HCT116 (cell line): Measurements from ENCODE around the gene ZNF451. TPM values are rescaled to one million over a fixed set of nuclear protein-coding genes. Genes with fewer than 3 reads are reported as not detected.

Experiments
- ATAC-seq: fragments of 200-7000 bp; cut with Tn5 transposase; 2 replicates; pipeline ENCODE4 v1.9.1; 2020; ENCODE audit warnings: mild to moderate bottlenecking, moderate library complexity
- BruUV-seq: library from RNA; stranded (reverse); fragments of 400-500 nt; replicated peaks from 2 replicates; lab custom pipeline; 2021; lab: Mats Ljungman, UMichigan
- CTCF ChIA-PET: fragments of 300-600 bp; sonication (Branson Sonifier 250); formaldehyde crosslinking; loops from one replicate; lab custom pipeline; 2021; ENCODE audit warnings: antibody characterized with exemption; lab: Charles Lee
- POLR2A ChIA-PET: fragments of 300-600, 350-600 bp; sonication (Branson Sonifier 250); formaldehyde crosslinking; loops from one replicate; lab custom pipeline; 2021; ENCODE audit warnings: antibody characterized with exemption; lab: Charles Lee
- RAD21 ChIA-PET, 2 experiments: fragments of 300-600 bp; sonication (Branson Sonifier 250); formaldehyde crosslinking; loops; one replicate each; lab custom pipeline; 2023; ENCODE audit warnings: low total read pairs in 2 of 2; ENCODE audit not compliant: uncharacterized antibody in 2 of 2, unreplicated experiment in 2 of 2, low non-redundant PET in 1 of 2; lab: Charles Lee
- DNase-seq: peaks from one replicate; pipeline ENCODE4 v3.0.0-alpha.2; 2010; ENCODE audit warnings: low read depth, low spot score
- H2AFZ ChIP-seq: fragments of 200-600 bp; shearing (Covaris generic), sonication (generic); 2 replicates; pipeline ENCODE4 v1.6.1; 2017; ENCODE audit warnings: low read depth, mixed run types, mixed read lengths, antibody characterized with exemption, low read length; ENCODE audit not compliant: poor library complexity, severe bottlenecking
- H3K27ac ChIP-seq: 2 replicates; pipeline ENCODE4 v1.5.1; 2012; ENCODE audit warnings: low read depth, low read length
- H3K27me3 ChIP-seq: fragments of 200-600 bp; sonication (generic); 2 replicates; pipeline ENCODE4 v1.6.1; 2016; ENCODE audit warnings: mixed run types, low read length, mixed read lengths; ENCODE audit not compliant: insufficient read depth
- H3K36me3 ChIP-seq, 2 experiments: fragments of 200-500 bp in 1 of 2; fragments of 200-600 bp in 1 of 2; sonication (Bioruptor generic) in 1 of 2; sonication (generic) in 1 of 2; 2 replicates each; pipeline versions ENCODE4 v1.5.1 to v1.6.1; 2014 to 2016; ENCODE audit warnings: low read length in 2 of 2, inconsistent platforms in 1 of 2, mixed read lengths in 1 of 2, mixed run types in 1 of 2; ENCODE audit not compliant: insufficient read depth in 2 of 2, control insufficient read depth in 1 of 2
- H3K4me1 ChIP-seq, 2 experiments: fragments of 200-600 bp in 1 of 2; sonication (generic) in 1 of 2; 2 replicates each; pipeline versions ENCODE4 v1.5.1 to v1.6.1; 2012 to 2017; ENCODE audit warnings: low read length in 2 of 2, inconsistent platforms in 1 of 2, mild to moderate bottlenecking in 1 of 2, mixed read lengths in 1 of 2, mixed run types in 1 of 2, moderate library complexity in 1 of 2; ENCODE audit not compliant: insufficient read depth in 2 of 2, control insufficient read depth in 1 of 2
- H3K4me2 ChIP-seq: fragments of 200-600 bp; sonication (generic); 2 replicates; pipeline ENCODE4 v1.6.1; 2017; ENCODE audit warnings: mixed run types, low read length, mixed read lengths
- H3K4me3 ChIP-seq, 2 experiments: fragments of 200-600 bp in 1 of 2; sonication (generic) in 1 of 2; replicated peaks in 1 of 2; 2 replicates each; pipeline ENCODE4 v1.5.1; 2011 to 2016; ENCODE audit warnings: low read length in 2 of 2, control low read depth in 1 of 2, low read depth in 1 of 2, mild to moderate bottlenecking in 1 of 2, mixed read lengths in 1 of 2, mixed run types in 1 of 2
- H3K79me2 ChIP-seq: fragments of 200-600 bp; sonication (generic); 2 replicates; pipeline ENCODE4 v1.6.1; 2017; ENCODE audit warnings: mild to moderate bottlenecking, mixed run types, low read length, moderate library complexity, mixed read lengths; ENCODE audit not compliant: insufficient read depth
- H3K9ac ChIP-seq: fragments of 200-600 bp; sonication (generic); 2 replicates; pipeline ENCODE4 v1.6.1; 2016; ENCODE audit warnings: low read length, mixed read lengths
- H3K9me2 ChIP-seq: fragments of 200-600 bp; sonication (generic), shearing (Covaris generic); 2 replicates; pipeline ENCODE4 v1.6.1; 2017; ENCODE audit warnings: mixed run types, mild to moderate bottlenecking, moderate library complexity; ENCODE audit not compliant: insufficient read depth
- H3K9me3 ChIP-seq, 2 experiments: fragments of 200-500 bp in 1 of 2; fragments of 200-600 bp in 1 of 2; sonication (Bioruptor generic) in 1 of 2; sonication (generic) in 1 of 2; 2 replicates each; pipeline ENCODE4 v1.6.1; 2014 to 2017; ENCODE audit warnings: low read length in 2 of 2, mixed read lengths in 2 of 2, inconsistent platforms in 1 of 2, low read depth in 1 of 2, mild to moderate bottlenecking in 1 of 2, mixed run types in 1 of 2, moderate library complexity in 1 of 2; ENCODE audit not compliant: control insufficient read depth in 1 of 2, insufficient read depth in 1 of 2
- H4K20me1 ChIP-seq: fragments of 200-600 bp; sonication (generic), shearing (Covaris generic); 2 replicates; pipeline ENCODE4 v1.6.1; 2017; ENCODE audit warnings: mixed run types, mild to moderate bottlenecking, moderate library complexity; ENCODE audit not compliant: insufficient read depth
- ATF3 ChIP-seq: IDR thresholded peaks from 2 replicates; pipeline ENCODE4 v1.6.1; 2012
- CBX3 ChIP-seq: IDR thresholded peaks from 2 replicates; pipeline ENCODE4 v1.6.1; 2012; ENCODE audit warnings: low read depth
- CTCF ChIP-seq, 3 experiments: fragments of 200-600 bp in 1 of 3; sonication (generic) in 1 of 3; IDR thresholded peaks in 2 of 3; conservative IDR thresholded peaks in 1 of 3; 2 replicates each; pipeline ENCODE4 v1.5.1; 2012 to 2017; ENCODE audit warnings: low read depth in 2 of 3, low read length in 2 of 3, antibody characterized with exemption in 1 of 3, borderline replicate concordance in 1 of 3, control low read depth in 1 of 3, mild to moderate bottlenecking in 1 of 3, mixed read lengths in 1 of 3, mixed run types in 1 of 3, moderate library complexity in 1 of 3; ENCODE audit not compliant: insufficient read depth in 1 of 3
- EGR1 ChIP-seq: IDR thresholded peaks from 2 replicates; pipeline ENCODE4 v1.6.1; 2012; ENCODE audit warnings: low read depth
- ELF1 ChIP-seq: IDR thresholded peaks from 2 replicates; pipeline ENCODE4 v1.6.1; 2012; ENCODE audit warnings: low read depth, borderline replicate concordance
- EZH2phosphoT487 ChIP-seq: fragments of 200-600 bp; IDR thresholded peaks from 2 replicates; pipeline ENCODE4 v1.6.1; 2018; ENCODE audit warnings: antibody characterized with exemption, borderline replicate concordance
- FOSL1 ChIP-seq: IDR thresholded peaks from 2 replicates; pipeline ENCODE4 v1.6.1; 2012; ENCODE audit warnings: low read depth
- JUND ChIP-seq: IDR thresholded peaks from 2 replicates; pipeline ENCODE4 v1.6.1; 2012
- MAX ChIP-seq: IDR thresholded peaks from 2 replicates; pipeline ENCODE4 v1.6.1; 2012
- POLR2A ChIP-seq: IDR thresholded peaks from 2 replicates; pipeline ENCODE4 v1.7.0; 2011; ENCODE audit warnings: borderline replicate concordance; ENCODE audit not compliant: insufficient read depth, insufficient read length; ENCODE audit errors: extremely low read depth
- RAD21 ChIP-seq: IDR thresholded peaks from 2 replicates; pipeline ENCODE4 v1.6.1; 2012; ENCODE audit warnings: low read depth, mild to moderate bottlenecking
- REST ChIP-seq: IDR thresholded peaks from 2 replicates; pipeline ENCODE4 v1.6.1; 2012; ENCODE audit warnings: low read depth
- SIN3A ChIP-seq: IDR thresholded peaks from 2 replicates; pipeline ENCODE4 v1.6.1; 2012; ENCODE audit warnings: low read depth
- SP1 ChIP-seq: IDR thresholded peaks from 2 replicates; pipeline ENCODE4 v1.6.1; 2012; ENCODE audit warnings: low read depth
- SRF ChIP-seq: IDR thresholded peaks from 2 replicates; pipeline ENCODE4 v1.6.1; 2012; ENCODE audit warnings: low read depth
- TCF7L2 ChIP-seq: IDR thresholded peaks from 2 replicates; pipeline ENCODE4 v1.7.0; 2011; ENCODE audit warnings: borderline replicate concordance, inconsistent platforms; ENCODE audit not compliant: insufficient read depth, insufficient read length; ENCODE audit errors: extremely low read depth
- YY1 ChIP-seq: IDR thresholded peaks from 2 replicates; pipeline ENCODE4 v1.6.1; 2011; ENCODE audit warnings: low read length, low read depth, moderate library complexity, mild to moderate bottlenecking; ENCODE audit not compliant: insufficient replicate concordance; ENCODE audit errors: extremely low read depth
- intact Hi-C: fragments of 100-400 bp; cut with micrococcal nuclease; formaldehyde crosslinking; loops from 2 replicates; pipeline ENCODE4 v1.10.0; 2022
- total RNA-seq: library from RNA; stranded (reverse); gene quantifications from one replicate; pipeline ENCODE4 v1.2.1, GENCODE V29; 2021; ENCODE audit not compliant: unreplicated experiment

The ZNF451 gene
- total RNA-seq, 1 experiment from 2014 or later, result 49.1 TPM

GRCh38 chr6:57106990-57107389 lies 17.0 kb downstream of the ZNF451 start:
- CTCF ChIA-PET, result no interaction called here
- no peak overlapping the region for H3K27ac ChIP-seq

More at GRCh38 chr6:57106990-57107389, 17.0 kb downstream of the ZNF451 start:
- intact Hi-C loops, result no loop called here
- H3K4me3 ChIP-seq, result no peak overlapping the region
- ATAC-seq (no peak), DNase-seq (no peak)
- peaks cover 80% of the 10 kb centered on the region for H3K79me2 ChIP-seq
- H3K4me2 ChIP-seq, result no peak overlapping the region
- no peak overlapping the region for H3K9ac ChIP-seq
- no peaks in the 10 kb centered on the region for H3K4me1 ChIP-seq
- no TSS peak for BruUV-seq
- no peaks in the 10 kb centered on the region for H3K27me3 ChIP-seq
- TF ChIP-seq JUND (no peak), SIN3A (no peak), REST (no peak), SP1 (no peak), POLR2A (no peak), YY1 (no peak), TCF7L2 (no peak), MAX (no peak), CBX3 (no peak), SRF (no peak), RAD21 (no peak), ELF1 (no peak), EGR1 (no peak), FOSL1 (no peak), CTCF (IDR thresholded peaks at IDR 0.05 in 2 of 3, conservative IDR thresholded peaks at IDR 0.05 in 1 of 3; ENCODE audit: borderline replicate concordance in 1 of 3, insufficient read depth in 1 of 3, low read depth in 2 of 3, low read length in 2 of 3) (no peak), ATF3 (no peak), EZH2phosphoT487 (no peak)
- H3K9me3 ChIP-seq, result no peaks in the 10 kb centered on the region
- H3K9me2 ChIP-seq, result no peaks in the 10 kb centered on the region
- H4K20me1 ChIP-seq, result no peaks in the 10 kb centered on the region
- ChIA-PET RAD21 (no interaction called here), POLR2A (no interaction called here)
- peaks cover 3 to 9% of the 10 kb centered on the region in 2 experiments; a peak in 3 of 4 replicates for H3K36me3 ChIP-seq
- no peak overlapping the region for H2AFZ ChIP-seq
